AG04450 (cell line): ENCODE data around the gene TRAF3. TPM values are rescaled to one million over a fixed set of nuclear protein-coding genes. Genes with fewer than 3 reads are reported as not detected.

Source experiments
- CTCF ChIA-PET: fragments of 300-600, 350-600 bp; formaldehyde crosslinking; extraction: SDS; loops from one replicate; lab custom pipeline; 2022; ENCODE audit warnings: antibody characterized with exemption, inconsistent platforms; lab: Charles Lee
- POLR2A ChIA-PET: fragments of 350-600 bp; formaldehyde crosslinking; extraction: SDS; loops from one replicate; lab custom pipeline; 2021; ENCODE audit warnings: antibody characterized with exemption, inconsistent platforms; lab: Yijun Ruan, JAX
- DNase-seq: peaks from one replicate; pipeline ENCODE4 v3.0.0-alpha.2; 2011; ENCODE audit warnings: low read depth, low spot score
- H3K27ac ChIP-seq: one replicate; pipeline ENCODE4 v1.5.1; 2012; ENCODE audit warnings: low read depth, low read length, control low read depth
- H3K27me3 ChIP-seq: one replicate; pipeline ENCODE4 v1.6.0; 2012; ENCODE audit warnings: low read length; ENCODE audit not compliant: control insufficient read depth, insufficient read depth
- H3K4me3 ChIP-seq: 2 replicates; pipeline ENCODE4 v1.5.1; 2011; ENCODE audit warnings: mild to moderate bottlenecking, low read depth, low read length, control low read depth
- H3K9me3 ChIP-seq: 2 replicates; pipeline ENCODE4 v1.5.1; 2012; ENCODE audit warnings: low read length; ENCODE audit not compliant: control insufficient read depth, insufficient read depth
- polyA plus RNA-seq: library from polyadenylated mRNA; depleted of rRNA; stranded (reverse); fragments of >200 nt; gene quantifications from 2 replicates; pipeline ENCODE4 v1.2.3, GENCODE V29; 2011
- TF ChIP-seq, protein P1 (sequence below): IDR thresholded peaks from 2 replicates; pipeline ENCODE4 v1.5.1; 2011; ENCODE audit warnings: low read depth, low read length, control low read depth, inconsistent platforms

The TRAF3 gene
- polyA plus RNA-seq, 1 experiment = 24.9 TPM

GRCh38 chr14:102739190-102739469, 38.1 kb upstream of the TRAF3 start:
- no peak for DNase-seq
- TF ChIP-seq, protein P1, sequence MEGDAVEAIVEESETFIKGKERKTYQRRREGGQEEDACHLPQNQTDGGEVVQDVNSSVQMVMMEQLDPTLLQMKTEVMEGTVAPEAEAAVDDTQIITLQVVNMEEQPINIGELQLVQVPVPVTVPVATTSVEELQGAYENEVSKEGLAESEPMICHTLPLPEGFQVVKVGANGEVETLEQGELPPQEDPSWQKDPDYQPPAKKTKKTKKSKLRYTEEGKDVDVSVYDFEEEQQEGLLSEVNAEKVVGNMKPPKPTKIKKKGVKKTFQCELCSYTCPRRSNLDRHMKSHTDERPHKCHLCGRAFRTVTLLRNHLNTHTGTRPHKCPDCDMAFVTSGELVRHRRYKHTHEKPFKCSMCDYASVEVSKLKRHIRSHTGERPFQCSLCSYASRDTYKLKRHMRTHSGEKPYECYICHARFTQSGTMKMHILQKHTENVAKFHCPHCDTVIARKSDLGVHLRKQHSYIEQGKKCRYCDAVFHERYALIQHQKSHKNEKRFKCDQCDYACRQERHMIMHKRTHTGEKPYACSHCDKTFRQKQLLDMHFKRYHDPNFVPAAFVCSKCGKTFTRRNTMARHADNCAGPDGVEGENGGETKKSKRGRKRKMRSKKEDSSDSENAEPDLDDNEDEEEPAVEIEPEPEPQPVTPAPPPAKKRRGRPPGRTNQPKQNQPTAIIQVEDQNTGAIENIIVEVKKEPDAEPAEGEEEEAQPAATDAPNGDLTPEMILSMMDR = no peak
- Histone ChIP-seq H3K27me3 (no peaks in the 10 kb centered on the region), H3K27ac (no peak overlapping the region), H3K4me3 (no peak overlapping the region), H3K9me3 (peaks cover 43% of the 10 kb centered on the region)
- ChIA-PET POLR2A (no interaction called here), CTCF (no interaction called here)

- TF ChIP-seq, protein P1 = no peak
- ChIA-PET CTCF (no interaction called here), POLR2A (no interaction called here)
- Histone ChIP-seq H3K9me3 (peaks cover 23% of the 10 kb centered on the region), H3K4me3 (no peak overlapping the region), H3K27me3 (no peaks in the 10 kb centered on the region), H3K27ac (no peak overlapping the region)
- no peak for DNase-seq
These were observed 30.4 kb upstream of the TRAF3 start for GRCh38 chr14:102746634-102747438.

DNA sequence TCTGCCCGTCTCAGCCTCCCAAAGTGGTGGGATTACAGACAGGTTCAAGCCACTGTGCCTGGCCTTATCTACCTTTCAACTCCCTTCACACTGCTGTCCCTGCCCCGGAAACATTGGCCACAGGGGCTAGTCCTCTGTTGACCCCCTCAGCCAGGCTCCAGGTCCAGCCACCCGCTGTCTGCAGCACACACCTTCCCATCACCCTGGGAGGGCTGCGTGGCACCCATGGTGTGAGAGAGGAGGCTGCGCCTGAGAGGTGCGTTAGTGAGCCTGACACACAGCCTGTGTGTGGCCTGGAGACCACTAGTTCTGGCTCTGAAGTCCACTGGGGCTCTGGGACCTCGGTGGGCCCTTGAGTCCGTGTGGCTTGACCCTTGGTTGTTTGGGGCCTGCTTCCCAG, 28.4 kb upstream of the TRAF3 start:
- no peak for DNase-seq
- TF ChIP-seq, protein P1 = no peak
- Histone ChIP-seq H3K9me3 (peaks cover 4% of the 10 kb centered on the region; the same call in 1 of the 2 replicates), H3K27me3 (no peaks in the 10 kb centered on the region), H3K27ac (no peak overlapping the region), H3K4me3 (no peak overlapping the region)
- ChIA-PET POLR2A (no interaction called here), CTCF (no interaction called here)

GRCh38 chr14:102749393-102750305, 27.6 kb upstream of the TRAF3 start:
- ChIA-PET CTCF (no interaction called here), POLR2A (no interaction called here)
- Histone ChIP-seq H3K27me3 (no peaks in the 10 kb centered on the region), H3K4me3 (no peak overlapping the region), H3K9me3 (no peaks in the 10 kb centered on the region; the same call in 1 of the 2 replicates), H3K27ac (no peak overlapping the region)
- DNase-seq = no peak
- TF ChIP-seq, protein P1 = no peak

DNA sequence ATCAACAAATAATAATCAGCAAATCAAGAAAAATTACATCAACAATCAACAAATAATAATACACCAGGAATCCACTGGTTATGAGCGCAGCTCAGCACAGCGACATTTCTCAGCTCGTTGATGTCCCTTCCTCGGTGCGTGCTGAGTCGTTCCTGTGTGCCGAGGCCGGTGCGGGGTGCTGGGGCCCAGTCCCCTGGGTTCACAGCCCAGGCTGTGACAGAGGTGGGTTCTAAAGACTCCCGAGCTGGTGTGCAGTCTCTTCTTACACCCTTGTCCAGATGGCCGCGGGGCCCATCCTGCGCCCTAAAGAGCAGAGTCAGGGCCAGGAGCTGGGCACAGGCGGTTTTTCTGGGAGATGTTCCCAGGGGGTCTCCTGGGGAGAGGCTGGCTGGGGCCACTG, 26.9 kb upstream of the TRAF3 start:
- H3K4me3 ChIP-seq = no peak overlapping the region
- H3K27ac ChIP-seq = no peak overlapping the region
- DNase-seq = no peak
- no peaks in the 10 kb centered on the region for H3K27me3 ChIP-seq
- CTCF ChIA-PET = no interaction called here
- TF ChIP-seq, protein P1 = no peak
- POLR2A ChIA-PET = no interaction called here
- H3K9me3 ChIP-seq = no peaks in the 10 kb centered on the region; the same call in 1 of the 2 replicates
